GM19467 (cell line): ENCODE results near the gene ATXN7.

Source experiments
- ATAC-seq: cut with Tn5 transposase; IDR thresholded peaks from one replicate; pipeline ENCODE4 v1.9.1; 2021; ENCODE audit warnings: mild to moderate bottlenecking, moderate library complexity; ENCODE audit not compliant: unreplicated experiment

Gene ATXN7

DNA sequence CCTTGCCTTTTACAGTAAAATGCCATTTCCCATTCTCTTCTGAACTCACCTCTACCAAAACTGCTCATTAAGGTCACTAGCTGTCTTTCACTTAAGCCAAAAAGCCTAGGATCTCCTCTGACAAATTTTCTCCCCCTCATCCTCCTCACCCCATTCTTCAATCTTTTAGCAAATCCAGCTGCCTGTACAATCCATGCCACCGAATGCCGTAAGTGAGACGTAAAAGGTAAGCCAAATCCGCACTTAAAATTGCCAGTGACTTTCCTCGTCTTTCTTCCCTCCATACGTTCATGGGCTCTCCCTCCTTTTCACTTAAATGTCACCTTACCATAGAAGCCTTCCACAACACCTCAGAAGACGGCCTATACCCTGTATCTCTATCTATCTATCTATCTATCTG is 145.9 kb downstream of the ATXN7 start:
- ATAC-seq: no peak

- no peak for ATAC-seq
Measured at GRCh38 chr3:64010199-64010598, 146.5 kb downstream of the ATXN7 start.

DNA sequence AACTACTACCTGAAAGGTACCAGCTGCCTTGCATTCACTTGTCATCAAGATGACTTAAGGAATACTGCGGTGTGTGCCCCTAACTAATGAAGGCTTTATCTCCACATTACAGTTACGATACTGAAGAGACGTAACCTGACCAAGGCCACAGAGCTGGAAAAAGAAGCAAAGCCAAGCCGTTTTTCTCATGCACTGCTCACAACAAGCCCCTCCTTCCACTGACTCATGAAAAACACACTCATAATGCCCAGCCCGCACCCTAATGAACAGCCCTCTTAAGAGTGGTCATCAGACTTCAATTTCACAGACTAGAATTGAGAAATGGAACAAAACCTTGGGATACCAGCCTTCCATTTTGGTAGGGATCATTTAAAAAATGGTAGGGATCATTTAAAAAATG is 148.0 kb downstream of the ATXN7 start:
- ATAC-seq: no peak

DNA sequence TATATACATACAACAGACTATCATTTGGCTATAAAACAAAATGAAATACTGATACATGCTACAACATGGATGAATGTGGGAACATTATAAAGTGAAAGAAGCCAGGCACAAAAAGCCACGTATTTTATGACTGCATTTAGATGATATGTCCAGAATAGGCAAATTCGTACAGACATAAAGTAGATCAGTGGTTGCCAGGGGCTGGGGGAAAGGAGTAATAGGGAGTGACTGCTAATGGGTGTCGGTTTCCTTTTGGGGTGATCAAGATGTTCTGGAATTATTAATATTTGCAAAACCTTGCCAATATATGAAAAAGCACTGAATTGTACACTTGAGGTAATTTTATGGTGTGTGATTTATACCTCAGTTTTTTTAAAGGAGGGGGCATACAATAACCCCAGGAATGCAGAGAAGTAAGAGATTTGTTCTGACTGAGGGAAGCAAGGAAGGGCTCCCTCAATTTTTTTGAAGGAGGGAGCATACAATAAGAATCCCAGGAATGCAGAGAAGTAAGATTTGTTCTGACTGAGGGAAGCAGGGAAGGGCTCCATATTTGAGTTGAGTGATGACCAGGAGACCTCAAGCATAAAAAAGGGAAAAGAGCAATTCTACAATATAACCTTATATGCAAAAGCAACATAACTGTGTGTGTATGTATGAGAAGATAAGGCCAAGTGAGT is 153.4 kb downstream of the ATXN7 start:
- ATAC-seq: no peak

GRCh38 chr3:64019271-64019670 is 155.6 kb downstream of the ATXN7 start:
- no peak for ATAC-seq

DNA sequence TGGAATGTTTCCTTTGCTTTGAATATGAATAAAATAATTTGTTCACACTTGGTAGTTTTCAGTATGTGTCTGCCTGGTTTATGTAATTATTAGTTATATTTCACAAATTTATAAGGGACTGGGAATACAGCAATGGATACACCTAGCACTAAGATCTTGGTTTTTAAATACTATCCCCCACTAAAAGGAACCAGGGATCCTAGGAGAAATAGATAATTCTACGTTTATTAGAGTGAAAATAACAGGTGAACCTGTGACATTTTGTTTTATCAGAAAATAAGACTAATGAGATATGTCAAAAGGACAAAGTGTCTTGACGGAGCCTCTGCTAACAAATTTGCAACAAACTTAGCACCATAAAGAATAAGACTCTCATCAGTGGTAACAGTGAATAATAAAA is 156.2 kb downstream of the ATXN7 start:
- no peak for ATAC-seq

DNA sequence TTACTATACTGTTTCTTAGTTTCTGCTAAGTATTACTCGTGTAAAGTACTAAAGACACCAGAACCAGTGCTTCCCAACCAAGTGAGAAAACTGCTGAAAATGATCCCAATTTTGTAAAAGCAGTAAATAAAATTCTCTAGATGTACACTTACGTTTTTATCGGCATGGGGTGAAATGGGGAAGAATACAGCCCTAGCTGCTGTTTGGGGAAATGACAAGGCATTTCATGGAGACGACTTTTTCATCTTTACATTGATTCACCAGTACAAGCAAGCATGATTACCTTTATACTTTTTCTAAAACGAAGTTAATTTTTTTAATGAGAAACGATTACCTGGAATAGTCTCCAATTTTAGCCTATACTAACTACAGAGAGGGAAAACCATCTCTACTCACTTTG is 158.3 kb downstream of the ATXN7 start:
- ATAC-seq: no peak

- ATAC-seq: no peak
Measured at GRCh38 chr3:64022451-64023186, 159.0 kb downstream of the ATXN7 start.

DNA sequence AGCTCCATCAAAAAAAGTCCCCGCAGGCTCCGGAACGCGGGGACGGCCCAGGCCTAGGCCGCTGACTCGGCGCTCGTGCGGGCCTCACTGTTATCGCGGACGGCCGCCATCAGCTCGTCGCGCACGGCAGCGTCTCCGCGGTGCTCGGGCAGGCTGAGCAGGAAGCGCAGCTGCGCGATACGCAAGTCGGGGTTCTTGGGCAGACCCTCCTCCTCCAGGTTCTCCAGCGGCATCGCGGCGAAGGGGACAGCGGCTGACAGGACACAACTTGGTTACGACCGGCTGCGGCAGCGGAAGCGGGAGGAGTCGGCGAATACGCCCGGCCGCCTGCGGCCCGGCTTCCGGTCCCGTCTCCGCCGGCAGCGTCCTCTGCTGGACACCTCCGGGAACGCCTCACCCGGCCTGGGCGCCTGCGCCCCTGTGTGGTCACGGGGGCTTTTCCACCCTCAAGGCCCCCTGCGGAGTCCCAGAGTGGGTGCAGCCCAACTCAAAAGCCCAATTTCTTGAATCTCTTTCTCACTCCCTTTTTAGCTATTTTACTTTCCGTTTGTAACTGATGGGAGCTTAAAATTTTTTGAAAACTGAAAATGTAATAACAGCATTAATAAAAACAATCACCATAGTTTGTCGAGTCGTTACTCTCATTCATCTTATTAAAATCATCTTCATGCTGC is 159.7 kb downstream of the ATXN7 start, which contains the start of gene PSMD6:
Gene PSMD6 (minus strand): TSS at position 308 of the 674 bp plus-strand sequence. CDS start 75 bp downstream, at position 233.
- ATAC-seq: peak; percentile 98

DNA sequence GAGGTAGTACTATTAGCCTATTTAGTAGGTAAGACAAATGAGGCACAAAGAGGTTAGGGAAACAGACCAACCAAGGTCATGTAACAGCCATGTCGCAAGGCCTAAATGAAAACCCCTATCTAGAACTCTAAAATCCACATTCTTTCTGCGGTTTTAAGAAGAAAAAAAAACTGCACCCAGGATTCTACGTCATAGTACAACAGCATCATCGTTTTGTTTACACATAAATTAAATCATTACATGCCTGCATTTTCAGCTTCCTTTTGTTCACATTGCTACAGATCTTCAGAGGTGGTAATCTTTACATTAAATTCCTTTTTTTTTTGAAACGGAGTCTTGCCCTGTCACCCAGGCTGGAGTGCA is 160.2 kb downstream of the ATXN7 start:
- ATAC-seq: no peak

- ATAC-seq: no peak
Measured at GRCh38 chr3:64026346-64026745, 162.7 kb downstream of the ATXN7 start.

GRCh38 chr3:64027658-64028057 is 164.0 kb downstream of the ATXN7 start:
- ATAC-seq: no peak

- no peak for ATAC-seq
Measured at GRCh38 chr3:64028754-64029153, 165.1 kb downstream of the ATXN7 start.

DNA sequence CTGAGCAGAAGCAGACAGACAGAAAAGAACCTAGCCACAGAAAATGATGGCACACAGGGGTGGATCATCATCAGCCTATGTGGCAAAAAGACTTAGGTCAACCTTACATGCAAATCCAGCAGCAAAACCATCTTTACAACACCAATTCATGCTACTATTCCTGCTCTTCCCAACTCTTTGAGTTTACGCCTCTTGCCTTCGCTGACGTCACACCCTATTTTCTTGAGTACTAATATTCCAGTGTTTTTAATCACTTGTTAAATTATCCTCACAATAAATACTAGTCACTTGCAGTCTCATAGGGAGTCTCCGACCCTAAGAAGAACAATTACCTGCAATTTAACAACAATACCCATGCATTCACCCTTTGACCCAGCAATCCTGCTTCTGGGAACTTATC is 165.6 kb downstream of the ATXN7 start:
- no peak for ATAC-seq

DNA sequence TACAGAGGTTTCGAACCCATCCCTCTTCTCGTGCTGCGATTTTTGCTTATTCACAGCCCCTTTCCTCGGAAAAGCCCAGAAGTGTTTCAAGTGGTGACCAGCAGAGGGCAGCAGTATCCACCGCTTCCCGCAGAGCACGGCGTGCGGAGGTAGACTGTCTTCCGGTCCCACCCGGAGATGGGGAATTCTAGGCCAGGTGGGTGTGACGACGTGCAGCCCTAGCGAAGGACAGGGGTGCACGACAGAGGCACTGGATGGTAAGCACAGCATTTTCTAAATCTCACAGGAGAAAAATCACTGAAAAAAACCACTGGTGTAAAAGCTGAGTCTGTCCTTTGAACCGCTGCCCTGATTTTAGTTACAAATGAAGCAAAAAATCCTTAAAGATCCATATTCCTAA is 167.1 kb downstream of the ATXN7 start:
- ATAC-seq: peak; percentile 90

GRCh38 chr3:64031540-64032508 is 168.2 kb downstream of the ATXN7 start:
- no peak for ATAC-seq

GRCh38 chr3:64033069-64033468 is 169.4 kb downstream of the ATXN7 start:
- ATAC-seq: no peak

DNA sequence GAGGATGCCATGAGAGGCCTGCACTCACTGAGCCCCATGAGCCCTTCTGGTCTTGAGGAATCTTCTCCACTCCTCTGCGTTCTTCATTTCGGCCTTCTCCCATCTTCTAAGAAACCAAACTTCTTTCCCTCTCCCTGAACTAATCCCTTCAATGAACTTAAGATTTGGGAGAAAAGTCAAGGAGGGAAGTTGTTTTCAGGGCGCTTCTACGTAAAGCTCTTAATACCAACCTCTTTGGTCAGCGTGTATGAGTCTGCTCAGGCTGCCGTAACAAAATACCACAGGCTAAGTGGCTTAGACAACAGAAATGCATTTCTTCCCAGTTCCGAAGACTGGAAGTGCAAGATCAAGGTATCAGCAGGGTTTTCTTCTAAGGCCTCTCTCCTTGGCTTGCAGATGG is 173.4 kb downstream of the ATXN7 start:
- no peak for ATAC-seq

DNA sequence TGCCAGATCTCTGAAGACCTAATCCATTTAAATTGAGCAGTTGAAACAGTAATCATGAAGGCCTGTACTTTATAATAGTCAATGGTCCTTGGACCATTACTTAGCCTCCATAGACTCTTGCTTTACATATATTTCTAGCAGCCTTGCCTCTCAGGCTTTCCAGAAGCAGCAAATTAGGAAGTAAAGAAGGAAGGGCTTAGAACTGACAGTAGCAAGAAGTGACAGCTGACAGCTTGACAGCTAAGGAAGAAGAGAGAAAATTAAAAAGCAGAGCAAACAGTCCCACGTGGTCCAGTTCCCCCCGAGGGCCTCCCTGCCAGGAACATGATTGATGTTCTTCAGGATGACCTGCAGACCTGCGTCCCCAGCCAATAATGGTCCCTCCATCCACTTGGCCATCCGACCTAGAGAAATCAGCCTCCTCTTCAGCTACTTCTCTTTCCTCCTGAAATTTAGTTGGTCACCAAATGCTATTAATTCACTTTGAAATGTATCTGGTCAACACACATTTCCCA is 174.6 kb downstream of the ATXN7 start:
- no peak for ATAC-seq

DNA sequence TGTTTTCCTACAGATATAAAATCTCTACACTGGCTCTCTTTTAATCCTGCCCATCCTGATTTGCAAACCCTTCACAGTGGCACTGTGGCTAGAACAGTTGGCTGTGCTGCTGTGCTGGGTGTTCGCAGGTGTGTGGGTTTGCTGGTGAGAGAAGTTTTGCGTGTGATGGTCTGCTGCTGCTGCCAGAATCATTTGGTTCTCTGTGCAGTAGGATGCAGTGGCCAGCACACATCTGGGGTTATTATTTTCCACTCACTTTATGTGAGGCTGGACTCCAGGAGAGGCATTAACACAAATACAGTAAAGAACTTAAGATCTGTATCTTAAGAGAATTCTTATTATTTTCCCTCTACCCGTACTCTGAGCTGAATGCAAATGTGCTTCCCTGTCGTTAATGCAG is 175.7 kb downstream of the ATXN7 start:
- ATAC-seq: no peak
